ENCODE measurements around the gene ADORA2B.

The ADORA2B gene

GRCh38 chr17:15981208-15981607, 36.3 kb downstream of the ADORA2B start:
- DNase-seq: peak; percentile 36 to 50
- no peaks in the 10 kb centered on the region for H3K9me3 Mint-ChIP-seq
- peak overlapping the region; percentile 0 to 28 for H3K4me3 Mint-ChIP-seq
- H3K27me3 Mint-ChIP-seq: no peaks in the 10 kb centered on the region
- ATAC-seq: peak; percentile 100
- no peak overlapping the region for H3K27ac Mint-ChIP-seq
- peaks cover 23% of the 10 kb centered on the region for H3K4me1 Mint-ChIP-seq

- Mint-ChIP-seq H3K4me3 (peak overlapping the region in 1 of 2 donors; percentile 28), H3K9me3 (no peaks in the 10 kb centered on the region), H3K27me3 (no peaks in the 10 kb centered on the region), H3K27ac (no peak overlapping the region), H3K4me1 (peaks cover 23% of the 10 kb centered on the region)
- no peak for DNase-seq
- ATAC-seq: no peak
Observed at GRCh38 chr17:15981646-15982580, 37.0 kb downstream of the ADORA2B start.

GRCh38 chr17:15996322-15996721, 51.4 kb downstream of the ADORA2B start:
- Mint-ChIP-seq H3K27ac (no peak overlapping the region), H3K4me1 (peaks cover 13% of the 10 kb centered on the region), H3K4me3 (no peak overlapping the region), H3K27me3 (no peaks in the 10 kb centered on the region), H3K9me3 (no peaks in the 10 kb centered on the region)
- DNase-seq: no peak
- no peak for ATAC-seq

GRCh38 chr17:15998031-15998562, 53.2 kb downstream of the ADORA2B start:
- H3K9me3 Mint-ChIP-seq: no peaks in the 10 kb centered on the region
- DNase-seq: no peak
- no peak overlapping the region for H3K27ac Mint-ChIP-seq
- H3K4me1 Mint-ChIP-seq: peaks cover 26% of the 10 kb centered on the region
- H3K4me3 Mint-ChIP-seq: no peak overlapping the region
- no peak for ATAC-seq
- H3K27me3 Mint-ChIP-seq: no peaks in the 10 kb centered on the region

GRCh38 chr17:15999141-15999973, 54.4 kb downstream of the ADORA2B start, which contains the start of the genes TTC19 and ZSWIM7:
TTC19 (plus strand) TSS chr17:15999824; CDS start chr17:15999849, 25 bp downstream.
ZSWIM7 (minus strand) TSS chr17:15999704; CDS start chr17:15999594, 110 bp downstream.
- Mint-ChIP-seq H3K9me3 (no peaks in the 10 kb centered on the region), H3K27me3 (no peaks in the 10 kb centered on the region), H3K4me3 (peak within 1 kb of the TSS; percentile 83 to 95), H3K27ac (peak within 1 kb of the TSS; percentile 97 to 98), H3K4me1 (peaks cover 32% of the 10 kb centered on the region)
- DNase-seq (peak; percentile 95 to 96), ATAC-seq (peak; percentile 95)

- Mint-ChIP-seq H3K4me1 (peaks cover 36% of the 10 kb centered on the region), H3K4me3 (peak overlapping the region; percentile 83 to 95), H3K9me3 (no peaks in the 10 kb centered on the region), H3K27me3 (no peaks in the 10 kb centered on the region), H3K27ac (peak overlapping the region; percentile 80 to 89)
- ATAC-seq (peak; percentile 66), DNase-seq (no peak)
Observed at GRCh38 chr17:15999974-16000827, 55.3 kb downstream of the ADORA2B start.

- Mint-ChIP-seq H3K9me3 (no peaks in the 10 kb centered on the region), H3K4me1 (peaks cover 43% of the 10 kb centered on the region), H3K27me3 (no peaks in the 10 kb centered on the region), H3K4me3 (peak overlapping the region; percentile 83 to 95), H3K27ac (peak overlapping the region; percentile 38 to 89)
- no peak for DNase-seq
- no peak for ATAC-seq
Observed at GRCh38 chr17:16001226-16001897, 56.4 kb downstream of the ADORA2B start.

GRCh38 chr17:16002708-16003260, 57.9 kb downstream of the ADORA2B start:
- Mint-ChIP-seq H3K9me3 (no peaks in the 10 kb centered on the region), H3K4me1 (peaks cover 50% of the 10 kb centered on the region), H3K27me3 (no peaks in the 10 kb centered on the region), H3K27ac (no peak overlapping the region), H3K4me3 (no peak overlapping the region)
- ATAC-seq (no peak), DNase-seq (no peak)

GRCh38 chr17:16003841-16004240, 58.9 kb downstream of the ADORA2B start:
- Mint-ChIP-seq H3K4me3 (no peak overlapping the region), H3K27ac (no peak overlapping the region), H3K4me1 (peaks cover 53% of the 10 kb centered on the region), H3K27me3 (no peaks in the 10 kb centered on the region), H3K9me3 (no peaks in the 10 kb centered on the region)
- DNase-seq (no peak), ATAC-seq (no peak)

- DNase-seq: no peak
- Mint-ChIP-seq H3K27ac (no peak overlapping the region), H3K4me3 (no peak overlapping the region), H3K27me3 (no peaks in the 10 kb centered on the region), H3K4me1 (peaks cover 52% of the 10 kb centered on the region), H3K9me3 (no peaks in the 10 kb centered on the region)
- ATAC-seq: no peak
Observed at GRCh38 chr17:16005636-16006035, 60.7 kb downstream of the ADORA2B start.

- H3K27ac Mint-ChIP-seq: peak overlapping the region in 1 of 2 donors; percentile 66
- no peaks in the 10 kb centered on the region for H3K9me3 Mint-ChIP-seq
- ATAC-seq (peak; percentile 72), DNase-seq (no peak)
- H3K4me3 Mint-ChIP-seq: no peak overlapping the region
- peaks cover 49% of the 10 kb centered on the region for H3K4me1 Mint-ChIP-seq
- no peaks in the 10 kb centered on the region for H3K27me3 Mint-ChIP-seq
Observed at GRCh38 chr17:16007439-16007838, 62.5 kb downstream of the ADORA2B start.

GRCh38 chr17:16013943-16014407, 69.0 kb downstream of the ADORA2B start:
- Mint-ChIP-seq H3K4me1 (peaks cover 15% of the 10 kb centered on the region), H3K9me3 (no peaks in the 10 kb centered on the region), H3K4me3 (no peak overlapping the region), H3K27me3 (no peaks in the 10 kb centered on the region), H3K27ac (no peak overlapping the region)
- no peak for ATAC-seq
- DNase-seq: no peak

- ATAC-seq: no peak
- Mint-ChIP-seq H3K4me3 (no peak overlapping the region), H3K27me3 (no peaks in the 10 kb centered on the region), H3K4me1 (peaks cover 7% of the 10 kb centered on the region), H3K27ac (no peak overlapping the region), H3K9me3 (no peaks in the 10 kb centered on the region)
- DNase-seq: no peak
Observed at GRCh38 chr17:16019347-16019746, 74.4 kb downstream of the ADORA2B start.

GRCh38 chr17:16023881-16024280, 79.0 kb downstream of the ADORA2B start:
- no peaks in the 10 kb centered on the region for H3K9me3 Mint-ChIP-seq
- H3K4me1 Mint-ChIP-seq: peaks cover 39% of the 10 kb centered on the region
- no peaks in the 10 kb centered on the region for H3K27me3 Mint-ChIP-seq
- H3K4me3 Mint-ChIP-seq: no peak overlapping the region
- no peak for ATAC-seq
- peak overlapping the region in 1 of 2 donors; percentile 59 for H3K27ac Mint-ChIP-seq
- no peak for DNase-seq
